Measurements from ENCODE around the gene STRAP. TPM values are rescaled to one million over a fixed set of nuclear protein-coding genes. Genes with fewer than 3 reads are reported as not detected.

Gene STRAP, protein sequence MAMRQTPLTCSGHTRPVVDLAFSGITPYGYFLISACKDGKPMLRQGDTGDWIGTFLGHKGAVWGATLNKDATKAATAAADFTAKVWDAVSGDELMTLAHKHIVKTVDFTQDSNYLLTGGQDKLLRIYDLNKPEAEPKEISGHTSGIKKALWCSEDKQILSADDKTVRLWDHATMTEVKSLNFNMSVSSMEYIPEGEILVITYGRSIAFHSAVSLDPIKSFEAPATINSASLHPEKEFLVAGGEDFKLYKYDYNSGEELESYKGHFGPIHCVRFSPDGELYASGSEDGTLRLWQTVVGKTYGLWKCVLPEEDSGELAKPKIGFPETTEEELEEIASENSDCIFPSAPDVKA
- 60.5 and 67.1 TPM in 2 replicates for total RNA-seq

DNA sequence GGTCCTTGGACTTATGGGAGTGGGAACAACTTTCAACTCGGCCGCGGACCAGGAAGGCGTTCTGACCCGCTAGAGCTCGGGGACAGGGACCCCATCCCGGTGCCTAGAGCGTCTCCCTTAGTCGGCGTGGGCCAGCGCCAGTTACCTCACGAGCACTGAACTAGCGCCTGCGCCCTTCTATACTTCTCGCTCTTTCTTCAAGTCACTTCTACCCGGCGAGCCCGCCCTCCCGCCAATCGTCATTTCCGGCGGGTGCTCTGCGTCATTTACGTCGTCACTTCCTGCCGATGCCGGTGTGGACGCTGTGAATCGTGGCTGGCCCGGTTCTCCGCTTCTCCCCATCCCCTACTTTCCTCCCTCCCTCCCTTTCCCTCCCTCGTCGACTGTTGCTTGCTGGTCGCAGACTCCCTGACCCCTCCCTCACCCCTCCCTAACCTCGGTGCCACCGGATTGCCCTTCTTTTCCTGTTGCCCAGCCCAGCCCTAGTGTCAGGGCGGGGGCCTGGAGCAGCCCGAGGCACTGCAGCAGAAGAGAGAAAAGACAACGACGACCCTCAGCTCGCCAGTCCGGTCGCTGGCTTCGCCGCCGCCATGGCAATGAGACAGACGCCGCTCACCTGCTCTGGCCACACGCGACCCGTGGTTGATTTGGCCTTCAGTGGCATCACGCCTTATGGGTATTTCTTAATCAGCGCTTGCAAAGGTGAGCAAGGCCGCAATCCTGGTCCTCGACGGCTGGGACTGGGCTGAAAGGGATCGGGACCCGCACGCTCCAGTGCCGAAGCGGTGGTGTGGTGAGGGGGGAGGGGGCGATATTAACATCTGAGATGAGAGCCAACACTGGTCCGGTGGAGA is at the start of gene STRAP:
TSS of gene STRAP (plus strand) at position 270 of the 854 bp plus-strand sequence. CDS start at position 591, 321 bp downstream.

DNA sequence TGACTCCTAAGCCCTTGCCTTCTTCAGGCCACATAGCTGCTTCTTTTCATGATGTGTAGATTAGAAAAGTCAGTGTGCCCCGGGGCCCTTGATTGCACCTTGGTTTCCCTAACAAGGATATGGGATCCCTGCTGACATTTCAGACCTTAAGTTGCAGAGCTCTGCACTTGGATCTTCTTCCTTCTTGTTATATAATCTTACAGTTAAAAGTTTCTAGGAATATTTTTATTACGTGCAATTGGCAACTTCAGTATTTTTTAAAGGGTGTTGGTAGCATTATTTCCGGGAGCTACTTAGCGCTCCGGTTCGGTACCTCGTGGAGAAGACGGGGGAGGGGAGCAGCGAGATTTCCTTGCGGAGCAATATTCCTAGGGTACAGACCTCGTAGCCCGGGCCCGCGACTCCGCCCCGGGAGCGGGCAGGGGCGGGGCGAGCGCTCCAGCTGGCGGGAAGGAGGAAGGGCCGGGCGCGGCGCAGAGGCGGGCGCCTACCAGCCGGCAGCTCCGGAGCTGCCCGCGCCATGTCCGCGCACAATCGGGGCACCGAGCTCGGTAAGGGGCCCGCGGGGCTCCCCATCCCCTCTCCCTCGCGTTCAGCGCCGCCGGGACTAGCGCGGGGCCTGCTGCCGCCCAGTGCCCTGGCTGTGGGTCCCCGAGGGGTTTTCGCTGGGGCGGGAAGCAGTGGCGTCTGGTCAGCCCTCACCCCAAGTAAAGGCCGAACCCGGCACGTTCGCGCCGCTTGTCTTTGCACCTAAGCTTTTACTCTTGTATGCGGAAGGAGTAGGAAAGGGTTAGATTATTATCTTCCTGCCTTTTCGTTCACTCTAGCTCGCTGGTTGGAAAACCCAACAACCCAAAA is 28.9 kb downstream of the STRAP start, which contains the start of gene DERA:
TSS of gene DERA (plus strand) at position 469 of the 858 bp plus-strand sequence. CDS start at position 521, 52 bp downstream.

Other genes with a start within 250 kb of the STRAP start
- 87.8 and 93.8 TPM in 2 replicates for gene EPS8, start 93.0 kb upstream of the STRAP start, total RNA-seq
- gene DERA, start 28.9 kb downstream of the STRAP start, total RNA-seq: 33.2 and 37.1 TPM in 2 replicates